GM15510 (cell line): ENCODE measurements around the gene TTC23.

Source experiments
- POLR2A ChIP-seq: IDR thresholded peaks from 3 replicates; pipeline ENCODE4 v1.6.1; 2011; ENCODE audit warnings: borderline replicate concordance; ENCODE audit not compliant: insufficient read length; ENCODE audit errors: extremely low read depth

The TTC23 gene

GRCh38 chr15:99253381-99254090, 4.2 kb upstream of the TTC23 start:
- no peak for TF ChIP-seq POLR2A

- no peak for TF ChIP-seq POLR2A
Measured at GRCh38 chr15:99252326-99252725, 2.9 kb upstream of the TTC23 start.

GRCh38 chr15:99250857-99251841, 1.8 kb upstream of the TTC23 start, which contains the start of gene LRRC28:
Gene LRRC28, plus strand, starts transcription at chr15:99251481. Its CDS starts 4,477 bp downstream, at chr15:99255958.
- TF ChIP-seq POLR2A: peak; percentile 88

- no peak for TF ChIP-seq POLR2A
Measured at GRCh38 chr15:99250494-99250856, 1.1 kb upstream of the TTC23 start.

- TF ChIP-seq POLR2A: no peak
Measured at GRCh38 chr15:99250001-99250400, 620 bp upstream of the TTC23 start.

GRCh38 chr15:99248000-99248715, 1.2 kb downstream of the TTC23 start:
- TF ChIP-seq POLR2A: no peak

- no peak for TF ChIP-seq POLR2A
Measured at GRCh38 chr15:99247062-99247461, 2.3 kb downstream of the TTC23 start.

GRCh38 chr15:99244306-99244705, 5.1 kb downstream of the TTC23 start:
- TF ChIP-seq POLR2A: no peak

- TF ChIP-seq POLR2A: no peak
Measured at GRCh38 chr15:99241752-99242151, 7.6 kb downstream of the TTC23 start.

GRCh38 chr15:99239545-99240198, 9.7 kb downstream of the TTC23 start:
- TF ChIP-seq POLR2A: no peak

- no peak for TF ChIP-seq POLR2A
Measured at GRCh38 chr15:99238849-99239248, 10.5 kb downstream of the TTC23 start.

- no peak for TF ChIP-seq POLR2A
Measured at GRCh38 chr15:99232740-99233139, 16.6 kb downstream of the TTC23 start.

GRCh38 chr15:99230867-99231266, 18.5 kb downstream of the TTC23 start:
- TF ChIP-seq POLR2A: no peak

GRCh38 chr15:99228120-99228770, 21.1 kb downstream of the TTC23 start:
- no peak for TF ChIP-seq POLR2A
